HEK293 (cell line): ENCODE data around the gene MEI1.

Source experiments
- GFI1B ChIP-seq: fragments of 450-650 bp; formaldehyde crosslinking; IDR thresholded peaks from 2 replicates; pipeline ENCODE4 v1.5.1; 2016; ENCODE audit warnings: missing biosample characterization, missing genetic modification characterization
- HOXA7 ChIP-seq: sonication (generic); formaldehyde crosslinking; IDR thresholded peaks from 2 replicates; pipeline ENCODE4 v1.8.1; 2022; ENCODE audit warnings: missing genetic modification reagents, borderline replicate concordance
- HOXC10 ChIP-seq: sonication (generic); formaldehyde crosslinking; IDR thresholded peaks from 2 replicates; pipeline ENCODE4 v1.8.1; 2023; ENCODE audit warnings: mild to moderate bottlenecking, missing genetic modification reagents
- HOXD13 ChIP-seq: sonication (generic); formaldehyde crosslinking; IDR thresholded peaks from 2 replicates; pipeline ENCODE4 v1.8.0; 2022; ENCODE audit warnings: missing genetic modification reagents, borderline replicate concordance
- MYNN ChIP-seq: fragments of 450-650 bp; formaldehyde crosslinking; IDR thresholded peaks from 2 replicates; pipeline ENCODE4 v1.5.1; 2016; ENCODE audit warnings: missing biosample characterization, missing genetic modification characterization, borderline replicate concordance
- SP3 ChIP-seq: fragments of 450-650 bp; formaldehyde crosslinking; IDR thresholded peaks from 2 replicates; pipeline ENCODE4 v1.5.1; 2016; ENCODE audit warnings: missing biosample characterization, missing genetic modification characterization
- ZNF184 ChIP-seq: fragments of 450-650 bp; IDR thresholded peaks from 2 replicates; pipeline ENCODE4 v1.5.1; 2018; ENCODE audit warnings: missing biosample characterization, mild to moderate bottlenecking, missing genetic modification characterization
- ZNF19 ChIP-seq: fragments of 450-650 bp; formaldehyde crosslinking; IDR thresholded peaks from 2 replicates; pipeline ENCODE4; 2016; ENCODE audit warnings: missing biosample characterization, missing genetic modification characterization, low read depth
- ZNF202 ChIP-seq: fragments of 450-650 bp; formaldehyde crosslinking; IDR thresholded peaks from 2 replicates; pipeline ENCODE4 v1.5.1; 2016; ENCODE audit warnings: missing biosample characterization, missing genetic modification characterization, borderline replicate concordance
- ZNF266 ChIP-seq: fragments of 450-650 bp; formaldehyde crosslinking; IDR thresholded peaks from 2 replicates; pipeline ENCODE4 v1.5.1; 2016; ENCODE audit warnings: missing biosample characterization, missing genetic modification characterization, low read depth
- ZNF558 ChIP-seq: fragments of 450-650 bp; formaldehyde crosslinking; IDR thresholded peaks from 2 replicates; pipeline ENCODE4 v1.5.1; 2016; ENCODE audit warnings: missing biosample characterization, missing genetic modification characterization
- ZNF610 ChIP-seq: fragments of 450-650 bp; formaldehyde crosslinking; IDR thresholded peaks from 2 replicates; pipeline ENCODE4 v1.5.1; 2016; ENCODE audit warnings: missing biosample characterization, missing genetic modification characterization, borderline replicate concordance
- ZNF623 ChIP-seq: fragments of 450-650 bp; formaldehyde crosslinking; IDR thresholded peaks from 2 replicates; pipeline ENCODE4 v1.5.1; 2016; ENCODE audit warnings: missing biosample characterization, missing genetic modification characterization
- ZNF677 ChIP-seq: fragments of 450-650 bp; IDR thresholded peaks from 2 replicates; pipeline ENCODE4 v1.5.0; 2018; ENCODE audit warnings: missing biosample characterization, mild to moderate bottlenecking, missing genetic modification characterization, moderate library complexity
- TF ChIP-seq, protein P1 (sequence below): fragments of 450-650 bp; formaldehyde crosslinking; conservative IDR thresholded peaks from 2 replicates; pipeline ENCODE4 v1.5.1; 2016; ENCODE audit warnings: low read depth, missing biosample characterization, missing genetic modification characterization
- TF ChIP-seq, protein P2 (sequence below): fragments of 450-650 bp; formaldehyde crosslinking; IDR thresholded peaks from 2 replicates; pipeline ENCODE4 v1.5.1; 2016; ENCODE audit warnings: missing biosample characterization, missing genetic modification characterization
- TF ChIP-seq, protein P3 (sequence below): fragments of 450-650 bp; formaldehyde crosslinking; IDR thresholded peaks from 2 replicates; pipeline ENCODE4 v1.5.1; 2017; ENCODE audit warnings: missing biosample characterization, missing genetic modification characterization
- TF ChIP-seq, protein P4 (sequence below): fragments of 450-650 bp; formaldehyde crosslinking; IDR thresholded peaks from 2 replicates; pipeline ENCODE4 v1.5.1; 2016; ENCODE audit warnings: missing biosample characterization, missing genetic modification characterization
- TF ChIP-seq, protein P5 (sequence below): fragments of 450-650 bp; formaldehyde crosslinking; IDR thresholded peaks from 2 replicates; pipeline ENCODE4 v1.5.1; 2016; ENCODE audit warnings: missing biosample characterization, missing genetic modification characterization, borderline replicate concordance
- TF ChIP-seq, protein P6 (sequence below): fragments of 450-650 bp; formaldehyde crosslinking; IDR thresholded peaks from 2 replicates; pipeline ENCODE4 v1.5.1; 2016; ENCODE audit warnings: missing biosample characterization, missing genetic modification characterization
- TF ChIP-seq, protein P7 (sequence below): fragments of 450-650 bp; formaldehyde crosslinking; IDR thresholded peaks from 2 replicates; pipeline ENCODE4 v1.5.1; 2016; ENCODE audit warnings: missing biosample characterization, missing genetic modification characterization

Gene MEI1

DNA sequence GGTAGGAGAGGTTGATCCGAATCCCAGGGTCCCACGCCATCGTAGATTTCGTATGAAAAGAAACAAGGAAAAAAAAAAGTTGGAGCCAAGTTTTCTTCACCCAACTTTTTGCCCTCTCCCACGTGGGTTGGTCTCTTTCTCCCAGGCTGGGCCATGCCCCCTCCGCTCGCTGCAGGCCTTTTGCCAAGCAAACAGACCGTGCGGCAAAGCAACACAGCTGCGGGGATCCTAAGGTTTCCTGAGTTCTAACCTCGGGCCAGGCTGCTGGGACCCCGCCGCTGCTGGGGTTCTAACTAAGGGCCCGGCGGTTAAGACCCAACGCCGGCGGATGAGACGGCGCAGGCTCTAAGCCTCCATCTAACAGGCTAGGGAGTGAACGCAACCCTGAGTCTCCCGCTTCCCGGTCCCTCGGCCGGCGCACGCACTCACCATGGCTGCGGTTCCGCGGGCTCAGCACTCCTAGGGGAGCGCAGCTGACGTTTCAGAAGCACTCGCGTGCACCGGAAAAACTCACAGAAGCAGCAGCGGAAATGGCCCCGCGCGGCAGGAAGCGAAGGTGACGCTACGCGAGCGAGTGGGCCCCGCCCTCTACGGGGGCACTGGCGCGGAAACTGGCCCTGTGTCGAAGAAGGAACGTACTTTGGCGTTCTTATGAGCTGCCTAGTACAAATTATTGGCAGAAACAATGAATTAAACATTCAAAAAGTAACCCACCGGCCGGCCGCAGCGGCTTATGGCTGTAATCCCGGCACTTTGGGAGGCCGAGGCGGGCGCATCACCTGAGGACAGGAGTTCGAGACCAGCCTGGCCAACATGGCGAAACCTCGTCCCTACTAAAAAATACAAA is 10.7 kb upstream of the MEI1 start, which contains the start of gene SNU13 (continued):
- peak; percentile 6; the same call in 1 of the 2 replicates for TF ChIP-seq SP3 (tag by site-specific recombination)
- TF ChIP-seq, protein P1, sequence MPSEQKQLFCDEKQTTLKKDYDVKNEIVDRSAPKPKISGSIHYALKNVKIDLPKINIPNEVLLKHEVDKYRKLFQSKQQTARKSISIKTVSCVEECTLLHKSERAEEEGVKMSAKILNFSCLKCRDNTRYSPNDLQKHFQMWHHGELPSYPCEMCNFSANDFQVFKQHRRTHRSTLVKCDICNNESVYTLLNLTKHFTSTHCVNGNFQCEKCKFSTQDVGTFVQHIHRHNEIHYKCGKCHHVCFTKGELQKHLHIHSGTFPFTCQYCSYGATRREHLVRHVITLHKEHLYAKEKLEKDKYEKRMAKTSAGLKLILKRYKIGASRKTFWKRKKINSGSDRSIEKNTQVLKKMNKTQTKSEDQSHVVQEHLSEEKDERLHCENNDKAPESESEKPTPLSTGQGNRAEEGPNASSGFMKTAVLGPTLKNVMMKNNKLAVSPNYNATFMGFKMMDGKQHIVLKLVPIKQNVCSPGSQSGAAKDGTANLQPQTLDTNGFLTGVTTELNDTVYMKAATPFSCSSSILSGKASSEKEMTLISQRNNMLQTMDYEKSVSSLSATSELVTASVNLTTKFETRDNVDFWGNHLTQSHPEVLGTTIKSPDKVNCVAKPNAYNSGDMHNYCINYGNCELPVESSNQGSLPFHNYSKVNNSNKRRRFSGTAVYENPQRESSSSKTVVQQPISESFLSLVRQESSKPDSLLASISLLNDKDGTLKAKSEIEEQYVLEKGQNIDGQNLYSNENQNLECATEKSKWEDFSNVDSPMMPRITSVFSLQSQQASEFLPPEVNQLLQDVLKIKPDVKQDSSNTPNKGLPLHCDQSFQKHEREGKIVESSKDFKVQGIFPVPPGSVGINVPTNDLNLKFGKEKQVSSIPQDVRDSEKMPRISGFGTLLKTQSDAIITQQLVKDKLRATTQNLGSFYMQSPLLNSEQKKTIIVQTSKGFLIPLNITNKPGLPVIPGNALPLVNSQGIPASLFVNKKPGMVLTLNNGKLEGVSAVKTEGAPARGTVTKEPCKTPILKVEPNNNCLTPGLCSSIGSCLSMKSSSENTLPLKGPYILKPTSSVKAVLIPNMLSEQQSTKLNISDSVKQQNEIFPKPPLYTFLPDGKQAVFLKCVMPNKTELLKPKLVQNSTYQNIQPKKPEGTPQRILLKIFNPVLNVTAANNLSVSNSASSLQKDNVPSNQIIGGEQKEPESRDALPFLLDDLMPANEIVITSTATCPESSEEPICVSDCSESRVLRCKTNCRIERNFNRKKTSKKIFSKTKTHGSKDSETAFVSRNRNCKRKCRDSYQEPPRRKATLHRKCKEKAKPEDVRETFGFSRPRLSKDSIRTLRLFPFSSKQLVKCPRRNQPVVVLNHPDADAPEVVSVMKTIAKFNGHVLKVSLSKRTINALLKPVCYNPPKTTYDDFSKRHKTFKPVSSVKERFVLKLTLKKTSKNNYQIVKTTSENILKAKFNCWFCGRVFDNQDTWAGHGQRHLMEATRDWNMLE (tag by site-specific recombination): peak; percentile 91
- TF ChIP-seq, protein P2, sequence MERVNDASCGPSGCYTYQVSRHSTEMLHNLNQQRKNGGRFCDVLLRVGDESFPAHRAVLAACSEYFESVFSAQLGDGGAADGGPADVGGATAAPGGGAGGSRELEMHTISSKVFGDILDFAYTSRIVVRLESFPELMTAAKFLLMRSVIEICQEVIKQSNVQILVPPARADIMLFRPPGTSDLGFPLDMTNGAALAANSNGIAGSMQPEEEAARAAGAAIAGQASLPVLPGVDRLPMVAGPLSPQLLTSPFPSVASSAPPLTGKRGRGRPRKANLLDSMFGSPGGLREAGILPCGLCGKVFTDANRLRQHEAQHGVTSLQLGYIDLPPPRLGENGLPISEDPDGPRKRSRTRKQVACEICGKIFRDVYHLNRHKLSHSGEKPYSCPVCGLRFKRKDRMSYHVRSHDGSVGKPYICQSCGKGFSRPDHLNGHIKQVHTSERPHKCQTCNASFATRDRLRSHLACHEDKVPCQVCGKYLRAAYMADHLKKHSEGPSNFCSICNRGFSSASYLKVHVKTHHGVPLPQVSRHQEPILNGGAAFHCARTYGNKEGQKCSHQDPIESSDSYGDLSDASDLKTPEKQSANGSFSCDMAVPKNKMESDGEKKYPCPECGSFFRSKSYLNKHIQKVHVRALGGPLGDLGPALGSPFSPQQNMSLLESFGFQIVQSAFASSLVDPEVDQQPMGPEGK (tag by site-specific recombination): peak; percentile 96
- TF ChIP-seq, protein P3, sequence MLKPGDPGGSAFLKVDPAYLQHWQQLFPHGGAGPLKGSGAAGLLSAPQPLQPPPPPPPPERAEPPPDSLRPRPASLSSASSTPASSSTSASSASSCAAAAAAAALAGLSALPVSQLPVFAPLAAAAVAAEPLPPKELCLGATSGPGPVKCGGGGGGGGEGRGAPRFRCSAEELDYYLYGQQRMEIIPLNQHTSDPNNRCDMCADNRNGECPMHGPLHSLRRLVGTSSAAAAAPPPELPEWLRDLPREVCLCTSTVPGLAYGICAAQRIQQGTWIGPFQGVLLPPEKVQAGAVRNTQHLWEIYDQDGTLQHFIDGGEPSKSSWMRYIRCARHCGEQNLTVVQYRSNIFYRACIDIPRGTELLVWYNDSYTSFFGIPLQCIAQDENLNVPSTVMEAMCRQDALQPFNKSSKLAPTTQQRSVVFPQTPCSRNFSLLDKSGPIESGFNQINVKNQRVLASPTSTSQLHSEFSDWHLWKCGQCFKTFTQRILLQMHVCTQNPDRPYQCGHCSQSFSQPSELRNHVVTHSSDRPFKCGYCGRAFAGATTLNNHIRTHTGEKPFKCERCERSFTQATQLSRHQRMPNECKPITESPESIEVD (tag by site-specific recombination): no peak
- no peak for TF ChIP-seq MYNN (tag by site-specific recombination)
- no peak for TF ChIP-seq ZNF677 (tag by site-specific recombination)
- TF ChIP-seq HOXD13 (CRISPR knock-in tag): no peak
- TF ChIP-seq, protein P4, sequence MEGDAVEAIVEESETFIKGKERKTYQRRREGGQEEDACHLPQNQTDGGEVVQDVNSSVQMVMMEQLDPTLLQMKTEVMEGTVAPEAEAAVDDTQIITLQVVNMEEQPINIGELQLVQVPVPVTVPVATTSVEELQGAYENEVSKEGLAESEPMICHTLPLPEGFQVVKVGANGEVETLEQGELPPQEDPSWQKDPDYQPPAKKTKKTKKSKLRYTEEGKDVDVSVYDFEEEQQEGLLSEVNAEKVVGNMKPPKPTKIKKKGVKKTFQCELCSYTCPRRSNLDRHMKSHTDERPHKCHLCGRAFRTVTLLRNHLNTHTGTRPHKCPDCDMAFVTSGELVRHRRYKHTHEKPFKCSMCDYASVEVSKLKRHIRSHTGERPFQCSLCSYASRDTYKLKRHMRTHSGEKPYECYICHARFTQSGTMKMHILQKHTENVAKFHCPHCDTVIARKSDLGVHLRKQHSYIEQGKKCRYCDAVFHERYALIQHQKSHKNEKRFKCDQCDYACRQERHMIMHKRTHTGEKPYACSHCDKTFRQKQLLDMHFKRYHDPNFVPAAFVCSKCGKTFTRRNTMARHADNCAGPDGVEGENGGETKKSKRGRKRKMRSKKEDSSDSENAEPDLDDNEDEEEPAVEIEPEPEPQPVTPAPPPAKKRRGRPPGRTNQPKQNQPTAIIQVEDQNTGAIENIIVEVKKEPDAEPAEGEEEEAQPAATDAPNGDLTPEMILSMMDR (tag by site-specific recombination): peak; percentile 66; the same call in 1 of the 2 replicates
- TF ChIP-seq, protein P5, sequence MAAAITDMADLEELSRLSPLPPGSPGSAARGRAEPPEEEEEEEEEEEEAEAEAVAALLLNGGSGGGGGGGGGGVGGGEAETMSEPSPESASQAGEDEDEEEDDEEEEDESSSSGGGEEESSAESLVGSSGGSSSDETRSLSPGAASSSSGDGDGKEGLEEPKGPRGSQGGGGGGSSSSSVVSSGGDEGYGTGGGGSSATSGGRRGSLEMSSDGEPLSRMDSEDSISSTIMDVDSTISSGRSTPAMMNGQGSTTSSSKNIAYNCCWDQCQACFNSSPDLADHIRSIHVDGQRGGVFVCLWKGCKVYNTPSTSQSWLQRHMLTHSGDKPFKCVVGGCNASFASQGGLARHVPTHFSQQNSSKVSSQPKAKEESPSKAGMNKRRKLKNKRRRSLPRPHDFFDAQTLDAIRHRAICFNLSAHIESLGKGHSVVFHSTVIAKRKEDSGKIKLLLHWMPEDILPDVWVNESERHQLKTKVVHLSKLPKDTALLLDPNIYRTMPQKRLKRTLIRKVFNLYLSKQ (tag by site-specific recombination): no peak
- TF ChIP-seq, protein P6, sequence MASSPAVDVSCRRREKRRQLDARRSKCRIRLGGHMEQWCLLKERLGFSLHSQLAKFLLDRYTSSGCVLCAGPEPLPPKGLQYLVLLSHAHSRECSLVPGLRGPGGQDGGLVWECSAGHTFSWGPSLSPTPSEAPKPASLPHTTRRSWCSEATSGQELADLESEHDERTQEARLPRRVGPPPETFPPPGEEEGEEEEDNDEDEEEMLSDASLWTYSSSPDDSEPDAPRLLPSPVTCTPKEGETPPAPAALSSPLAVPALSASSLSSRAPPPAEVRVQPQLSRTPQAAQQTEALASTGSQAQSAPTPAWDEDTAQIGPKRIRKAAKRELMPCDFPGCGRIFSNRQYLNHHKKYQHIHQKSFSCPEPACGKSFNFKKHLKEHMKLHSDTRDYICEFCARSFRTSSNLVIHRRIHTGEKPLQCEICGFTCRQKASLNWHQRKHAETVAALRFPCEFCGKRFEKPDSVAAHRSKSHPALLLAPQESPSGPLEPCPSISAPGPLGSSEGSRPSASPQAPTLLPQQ (tag by site-specific recombination): peak; percentile 97
- 0 out of 2 replicates have a peak, but pooled peaks have one; percentile 30 for TF ChIP-seq ZNF184
- no peak for TF ChIP-seq ZNF558
- no peak; the same call in 1 of the 2 replicates for TF ChIP-seq ZNF610 (tag by site-specific recombination)
- TF ChIP-seq ZNF19 (tag by site-specific recombination): no peak
- TF ChIP-seq ZNF202 (tag by site-specific recombination): no peak
- no peak for TF ChIP-seq GFI1B (tag by site-specific recombination)
- no peak for TF ChIP-seq ZNF623 (tag by site-specific recombination)
- TF ChIP-seq, protein P7, sequence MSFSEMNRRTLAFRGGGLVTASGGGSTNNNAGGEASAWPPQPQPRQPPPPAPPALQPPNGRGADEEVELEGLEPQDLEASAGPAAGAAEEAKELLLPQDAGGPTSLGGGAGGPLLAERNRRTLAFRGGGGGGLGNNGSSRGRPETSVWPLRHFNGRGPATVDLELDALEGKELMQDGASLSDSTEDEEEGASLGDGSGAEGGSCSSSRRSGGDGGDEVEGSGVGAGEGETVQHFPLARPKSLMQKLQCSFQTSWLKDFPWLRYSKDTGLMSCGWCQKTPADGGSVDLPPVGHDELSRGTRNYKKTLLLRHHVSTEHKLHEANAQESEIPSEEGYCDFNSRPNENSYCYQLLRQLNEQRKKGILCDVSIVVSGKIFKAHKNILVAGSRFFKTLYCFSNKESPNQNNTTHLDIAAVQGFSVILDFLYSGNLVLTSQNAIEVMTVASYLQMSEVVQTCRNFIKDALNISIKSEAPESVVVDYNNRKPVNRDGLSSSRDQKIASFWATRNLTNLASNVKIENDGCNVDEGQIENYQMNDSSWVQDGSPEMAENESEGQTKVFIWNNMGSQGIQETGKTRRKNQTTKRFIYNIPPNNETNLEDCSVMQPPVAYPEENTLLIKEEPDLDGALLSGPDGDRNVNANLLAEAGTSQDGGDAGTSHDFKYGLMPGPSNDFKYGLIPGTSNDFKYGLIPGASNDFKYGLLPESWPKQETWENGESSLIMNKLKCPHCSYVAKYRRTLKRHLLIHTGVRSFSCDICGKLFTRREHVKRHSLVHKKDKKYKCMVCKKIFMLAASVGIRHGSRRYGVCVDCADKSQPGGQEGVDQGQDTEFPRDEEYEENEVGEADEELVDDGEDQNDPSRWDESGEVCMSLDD (tag by site-specific recombination): peak; percentile 85; the same call in 1 of the 2 replicates
- no peak; the same call in 1 of the 2 replicates for TF ChIP-seq HOXC10 (CRISPR knock-in tag)
- no peak for TF ChIP-seq ZNF266 (tag by site-specific recombination)
- TF ChIP-seq HOXA7: no peak
